SHP77 treated with DMSO at 0.1 percent for 48 hours (cell line): ENCODE measurements around the gene GINS3.
"Not testable (repeated sequence)": the region's sequence is repeated elsewhere in the genome, so short reads cannot be mapped to it uniquely, and the experiment has no call there.

Experiments
- DNase-seq: peaks from one replicate; lab custom pipeline; 2025; lab: John Stamatoyannopoulos, UW

GINS3 gene

GRCh38 chr16:58389724-58390123 is 2.5 kb upstream of the GINS3 start:
- DNase-seq, result no peak

- no peak for DNase-seq
Measured at GRCh38 chr16:58393138-58393504, 850 bp downstream of the GINS3 start.

DNA sequence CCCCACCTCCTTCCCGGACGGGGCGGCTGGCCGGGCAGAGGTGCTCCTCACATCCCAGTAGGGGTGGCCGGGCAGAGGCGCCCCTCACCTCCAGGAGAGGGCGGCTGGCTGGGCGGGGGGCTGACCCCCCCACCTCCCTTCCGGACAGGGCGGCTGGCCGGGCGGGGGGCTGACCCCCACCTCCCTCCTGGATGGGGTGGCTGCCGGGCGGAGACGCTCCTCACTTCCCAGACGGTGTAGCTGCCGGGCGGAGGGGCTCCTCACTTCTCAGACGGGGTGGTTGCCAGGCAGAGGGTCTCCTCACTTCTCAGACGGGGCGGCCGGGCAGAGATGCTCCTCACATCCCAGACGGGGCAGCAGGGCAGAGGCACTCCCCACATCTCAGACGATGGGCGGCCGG is 4.6 kb downstream of the GINS3 start:
- DNase-seq, result not testable (repeated sequence)

DNA sequence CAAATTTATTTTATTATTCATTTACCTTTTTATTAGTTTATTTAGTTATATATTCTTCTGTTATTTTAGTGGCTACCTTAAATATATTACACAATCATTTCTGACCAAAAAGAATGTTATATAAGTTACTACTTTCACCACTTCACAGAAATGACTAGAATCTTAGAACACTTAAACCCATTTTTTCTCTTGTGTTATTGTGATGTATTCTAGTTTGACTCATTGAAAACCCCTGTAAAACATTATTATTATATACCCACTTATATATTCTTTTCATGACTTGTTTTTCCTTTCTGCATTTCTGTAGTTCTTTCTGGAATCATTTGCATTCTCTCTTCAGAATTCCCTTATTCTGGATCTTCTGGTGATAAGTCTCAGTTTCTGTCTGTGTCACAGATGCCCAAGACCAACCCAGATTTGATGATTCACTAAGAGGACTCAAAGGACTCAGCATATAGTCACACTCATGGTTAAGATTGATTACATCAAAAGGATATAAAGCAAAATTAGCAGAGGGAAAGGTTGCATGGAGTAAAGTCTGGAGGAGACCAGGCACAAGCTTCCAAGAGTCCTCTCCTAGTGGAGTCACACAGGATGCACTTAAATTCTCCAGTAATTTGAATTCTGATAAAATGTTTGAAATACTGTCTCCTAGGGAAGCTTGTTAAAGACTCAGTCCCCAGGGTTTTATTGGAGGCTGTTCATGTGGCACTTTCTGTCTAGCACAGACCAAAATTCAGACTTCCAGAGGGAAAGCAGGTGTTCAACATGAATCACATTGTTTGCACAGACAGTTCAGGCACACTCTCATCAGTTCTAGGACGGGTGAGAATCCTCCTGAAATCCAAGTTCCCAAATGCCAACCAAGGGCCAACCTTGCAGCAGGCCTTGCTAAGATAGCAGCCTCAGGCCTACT is 7.7 kb downstream of the GINS3 start:
- DNase-seq, result peak; percentile 28

GRCh38 chr16:58401305-58401704 is 9.0 kb downstream of the GINS3 start:
- DNase-seq, result not testable (repeated sequence)

DNA sequence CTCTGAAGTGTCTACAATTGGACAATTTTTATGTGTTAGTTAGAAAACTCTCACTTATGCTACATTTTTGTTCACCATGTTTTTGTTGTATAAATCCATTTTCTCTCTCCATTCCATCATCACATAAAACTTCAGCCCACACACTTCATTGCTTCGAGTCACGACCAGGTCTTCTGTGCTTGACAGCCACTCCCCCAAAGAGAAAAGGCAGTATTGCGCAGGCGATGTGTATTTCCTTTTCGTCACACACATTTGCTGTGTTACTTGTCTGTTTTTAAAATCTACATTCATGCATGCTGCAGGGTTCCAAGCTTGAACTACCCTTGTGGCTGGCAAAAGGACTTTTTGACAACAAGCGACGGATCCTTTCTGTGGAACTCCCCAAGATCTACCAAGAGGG is 10.5 kb downstream of the GINS3 start:
- DNase-seq, result no peak

DNA sequence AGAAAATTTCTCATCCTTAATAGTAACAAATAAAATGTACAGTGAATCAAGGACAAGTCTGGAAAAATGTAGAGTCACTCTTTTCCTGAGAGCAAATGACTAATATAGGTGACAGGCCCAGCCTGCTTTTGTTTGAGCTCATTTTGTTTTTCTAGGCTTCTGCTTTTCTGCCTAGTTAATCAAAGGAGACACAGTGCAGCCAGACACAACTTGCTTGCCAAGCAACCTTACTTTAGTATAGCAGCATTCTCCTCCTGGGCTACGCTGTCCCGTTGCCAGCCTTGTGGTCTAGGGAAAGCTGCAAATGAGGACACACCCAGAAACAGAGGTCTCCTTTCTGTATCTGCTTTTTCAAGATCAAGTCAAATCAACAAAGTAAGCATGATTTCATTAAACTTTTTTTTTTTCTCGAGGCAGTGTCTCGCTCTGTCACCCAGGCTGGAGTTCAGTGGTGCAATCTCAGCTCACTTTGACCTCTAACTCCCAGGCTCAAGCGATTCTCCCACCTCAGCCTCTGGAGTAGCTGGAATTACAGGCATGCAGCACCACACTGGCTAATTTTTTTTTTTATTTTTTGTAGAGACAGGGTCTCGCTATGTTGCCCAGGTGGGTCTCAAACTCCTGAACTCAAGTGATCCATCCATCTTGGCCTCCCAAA is 17.2 kb downstream of the GINS3 start:
- DNase-seq, result no peak

DNA sequence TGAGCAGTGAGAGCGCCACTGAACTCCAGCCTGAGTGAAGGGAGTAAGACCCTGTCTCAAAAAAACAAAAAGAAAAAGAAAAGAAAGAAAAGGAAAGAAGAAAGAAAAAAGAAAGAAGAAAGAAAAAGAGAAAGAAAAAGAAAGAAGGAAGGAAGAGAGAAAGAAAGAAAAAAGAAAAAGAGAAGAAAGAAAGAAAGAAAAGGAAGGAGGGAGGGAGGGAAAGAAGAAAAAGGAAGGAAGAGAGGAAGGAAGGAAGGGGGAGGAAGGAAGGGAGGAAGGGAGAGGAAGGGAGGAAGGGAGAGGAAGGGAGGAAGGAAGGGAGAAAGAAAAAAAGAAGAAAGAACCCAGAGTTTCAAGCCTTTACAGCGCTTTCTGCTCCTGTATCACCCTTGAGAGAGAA is 19.1 kb downstream of the GINS3 start:
- no peak for DNase-seq

DNA sequence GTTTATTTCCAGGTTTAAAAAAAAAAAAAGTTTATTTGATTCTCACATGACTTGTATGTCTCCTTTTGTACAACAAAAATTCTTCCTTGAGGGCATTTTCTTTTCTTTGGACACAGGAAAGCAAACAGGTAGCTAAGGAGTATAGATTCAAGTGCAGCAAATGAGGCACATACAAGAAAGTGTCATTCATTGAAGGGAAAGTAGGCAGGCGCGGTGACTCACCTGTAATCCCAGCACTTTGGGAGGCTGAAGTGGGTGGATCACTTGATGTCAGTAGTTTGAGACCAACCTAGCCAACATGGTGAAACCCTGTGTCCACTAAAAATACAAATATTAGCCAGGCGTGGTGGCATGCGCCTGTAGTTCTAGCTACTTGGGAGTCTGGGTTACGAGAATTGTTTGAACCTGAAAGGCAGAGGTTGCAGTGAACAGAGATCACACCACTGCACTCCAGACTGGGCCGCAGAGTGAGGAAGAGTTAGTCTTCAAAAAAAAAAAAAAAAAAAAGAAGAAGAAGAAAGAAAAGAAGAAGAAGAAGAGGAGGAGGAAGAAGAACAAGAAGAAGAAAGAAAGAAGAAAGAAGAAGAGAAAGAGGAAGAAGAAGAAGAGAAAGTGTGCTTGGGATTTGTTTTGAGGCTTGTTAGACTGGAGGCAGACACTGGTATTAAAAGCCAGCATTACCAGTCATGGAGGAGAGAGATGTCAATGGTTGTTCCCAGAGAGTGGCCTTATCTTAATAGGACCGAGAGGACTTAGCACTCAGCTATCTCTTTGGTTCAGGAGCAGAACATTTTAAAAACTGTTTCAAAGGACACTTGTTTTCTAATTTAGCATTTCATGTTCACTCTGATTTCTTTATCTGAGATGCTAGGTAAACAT is 19.7 kb downstream of the GINS3 start:
- DNase-seq, result no peak

DNA sequence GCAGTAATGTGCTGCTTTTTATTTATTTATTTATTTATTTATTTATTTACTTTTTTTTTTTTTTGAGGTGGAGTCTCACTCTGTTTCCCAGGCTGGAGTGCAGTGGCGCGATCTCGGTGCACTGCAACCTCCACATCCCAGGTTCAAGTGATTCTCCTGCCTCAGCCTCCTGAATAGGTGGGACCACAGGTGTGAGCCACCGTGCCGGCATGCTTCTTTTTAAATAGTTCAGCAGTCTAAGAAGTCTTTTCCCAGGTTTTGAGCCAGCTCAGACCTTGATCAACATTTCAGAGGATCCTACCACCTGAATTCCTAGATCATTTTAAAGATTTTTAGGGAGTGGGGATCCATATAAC is 20.3 kb downstream of the GINS3 start:
- not testable (repeated sequence) for DNase-seq

GRCh38 chr16:58413359-58413758 is 21.1 kb downstream of the GINS3 start:
- DNase-seq, result no peak

- DNase-seq, result no peak
Measured at GRCh38 chr16:58415003-58415402, 22.7 kb downstream of the GINS3 start.

DNA sequence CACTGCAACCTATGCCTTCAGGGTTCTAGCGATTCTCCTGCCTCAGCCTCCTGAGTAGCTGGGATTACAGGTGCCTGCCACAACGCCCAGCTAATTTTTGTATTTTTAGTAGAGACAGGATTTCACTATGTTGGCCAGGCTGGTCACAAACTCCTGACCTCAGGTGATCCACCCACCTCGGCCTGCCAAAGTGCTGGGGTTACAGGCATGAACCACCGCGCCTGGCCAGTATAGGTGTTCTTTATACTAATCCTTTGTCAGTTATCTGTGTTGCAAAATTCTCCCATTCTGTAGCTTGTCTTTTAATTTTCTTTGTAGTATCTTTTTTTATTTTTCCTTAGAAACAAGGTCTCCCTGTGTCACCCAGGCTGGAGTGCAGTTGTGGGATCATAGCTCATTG is 23.7 kb downstream of the GINS3 start:
- DNase-seq, result not testable (repeated sequence)

DNA sequence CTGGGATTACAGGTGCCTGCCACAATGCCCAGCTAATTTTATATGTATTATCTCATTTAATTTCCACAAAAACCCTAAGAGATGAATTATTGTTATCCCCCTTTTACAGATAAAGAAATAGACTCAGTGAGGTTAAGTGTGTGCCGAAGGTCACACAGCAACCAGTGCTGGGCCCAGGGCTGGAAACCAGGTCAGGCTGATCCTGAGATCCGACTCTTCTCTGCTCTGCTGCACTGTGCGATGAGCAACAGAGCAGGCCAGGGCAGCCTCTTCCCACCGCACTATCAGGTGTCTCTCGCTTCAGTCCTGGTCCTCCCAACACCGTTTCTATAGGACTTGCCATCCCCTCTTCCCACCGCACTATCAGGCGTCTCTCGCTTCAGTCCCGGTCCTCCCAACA is 24.8 kb downstream of the GINS3 start:
- no peak for DNase-seq

GRCh38 chr16:58417600-58417999 is 25.3 kb downstream of the GINS3 start:
- no peak for DNase-seq

- DNase-seq, result no peak
Measured at GRCh38 chr16:58418026-58418425, 25.8 kb downstream of the GINS3 start.

- no peak for DNase-seq
Measured at GRCh38 chr16:58418601-58419000, 26.3 kb downstream of the GINS3 start.

DNA sequence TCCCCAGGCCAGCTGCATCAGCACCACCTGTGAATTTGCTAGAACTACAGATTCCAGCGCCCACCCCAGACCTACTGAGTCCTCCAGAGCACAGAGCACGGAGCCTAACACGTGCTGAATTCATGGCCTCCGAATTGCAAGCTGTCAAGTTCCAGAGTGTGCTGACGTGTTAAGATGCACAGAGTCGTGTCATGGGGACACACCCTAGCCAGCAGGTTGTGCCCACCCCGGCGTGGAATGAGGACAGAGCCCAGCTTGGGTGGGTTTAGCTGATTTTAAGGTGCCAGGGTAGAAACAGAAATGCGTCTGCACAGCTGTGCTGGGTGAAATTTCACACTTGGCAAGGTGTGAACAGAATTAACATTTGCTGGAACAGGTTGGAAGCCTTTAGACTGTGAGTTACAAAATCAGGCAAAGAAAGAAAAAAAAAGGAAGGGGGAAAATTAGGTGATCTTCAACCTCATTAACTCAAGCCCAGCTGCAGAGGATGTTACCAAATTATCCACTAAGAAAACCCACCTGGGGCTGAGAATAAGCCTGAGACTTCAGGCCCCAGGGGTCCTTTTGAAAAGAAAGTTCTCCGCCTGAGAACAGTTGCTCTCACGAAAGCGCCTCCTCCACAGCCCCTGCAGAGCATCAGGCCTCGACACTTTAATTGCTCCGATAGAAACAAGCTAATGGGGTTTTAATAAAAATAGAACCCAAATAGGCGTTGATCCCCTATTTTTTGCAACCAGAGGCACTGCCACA is 27.1 kb downstream of the GINS3 start:
- no peak for DNase-seq

- DNase-seq, result no peak
Measured at GRCh38 chr16:58421059-58421458, 28.8 kb downstream of the GINS3 start.

DNA sequence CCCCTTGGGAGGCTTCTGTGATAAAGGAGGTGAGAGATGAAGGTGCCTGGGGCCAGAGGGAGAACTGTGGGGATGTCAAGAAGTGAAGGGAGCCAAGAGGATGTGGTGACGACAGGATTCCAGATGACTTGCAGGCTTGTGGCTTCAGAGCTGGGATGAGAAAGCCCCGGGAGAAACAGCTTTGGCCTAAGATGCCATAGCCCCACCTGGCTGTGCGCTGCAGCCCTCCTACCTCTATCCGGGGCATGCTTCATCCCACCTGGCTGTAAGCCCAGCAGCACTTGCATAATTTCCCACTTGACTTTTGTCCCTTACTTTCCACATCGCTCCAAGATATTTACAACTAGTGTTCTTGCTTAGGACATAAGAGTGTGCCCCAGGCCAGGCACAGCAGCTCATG is 29.3 kb downstream of the GINS3 start:
- DNase-seq, result no peak

DNA sequence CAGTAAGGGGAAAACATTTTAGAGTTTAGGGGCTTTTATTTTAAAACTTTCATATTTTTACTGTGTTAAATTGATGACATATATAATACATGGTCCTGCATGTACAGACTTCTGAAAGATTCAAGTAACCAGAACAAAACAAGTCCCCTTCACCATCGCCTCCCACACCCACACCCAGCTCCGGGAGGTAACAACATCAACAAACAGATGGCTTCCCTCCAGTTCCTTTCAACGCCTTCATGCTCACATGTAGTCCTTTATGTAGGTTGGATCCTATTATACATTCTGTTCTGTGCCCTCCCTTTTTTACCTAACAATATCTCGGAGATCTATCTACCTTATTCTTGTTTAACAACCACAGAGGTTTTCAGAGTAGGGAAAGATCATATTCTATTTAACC is 30.5 kb downstream of the GINS3 start:
- no peak for DNase-seq

DNA sequence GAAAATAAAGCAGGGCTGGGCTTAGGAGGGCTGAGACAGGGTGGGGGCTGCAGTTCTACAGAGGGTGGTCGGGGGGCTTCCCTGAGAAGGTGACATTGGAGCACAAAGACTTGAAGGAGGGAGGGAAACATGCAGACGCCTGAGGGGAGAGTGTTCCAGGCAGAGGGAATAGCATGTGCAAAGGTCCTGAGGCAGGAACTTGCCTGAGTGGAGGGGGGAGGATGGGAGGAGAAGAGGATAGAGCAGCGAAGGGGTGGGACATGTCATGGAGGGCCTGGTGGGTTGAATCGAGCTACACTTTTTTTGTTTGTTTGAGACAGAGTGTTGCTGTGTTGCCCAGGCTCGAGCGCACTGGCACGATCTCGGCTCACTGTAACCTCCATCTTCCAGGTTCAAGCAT is 33.0 kb downstream of the GINS3 start:
- DNase-seq, result no peak
